ENCODE results near the gene FLYWCH2.

Gene FLYWCH2

GRCh38 chr16:2882650-2883457 is at the start of gene FLYWCH2:
TSS of gene FLYWCH2 (plus strand) at chr16:2883215. CDS start at chr16:2896450, 13,235 bp downstream.
- peak within 1 kb of the TSS; percentile 87 to 97 for H3K4me3 Mint-ChIP-seq
- H3K36me3 Mint-ChIP-seq: peaks cover 0 to 3% of the 10 kb centered on the region in 2 donors
- peaks cover 0 to 7% of the 10 kb centered on the region in 2 donors for H3K9me3 Mint-ChIP-seq
- DNase-seq: peak; percentile 100
- peaks cover 12 to 15% of the 10 kb centered on the region in 2 donors for H3K4me1 Mint-ChIP-seq
- ATAC-seq (replicated peaks): peak; percentile 92 to 94
- H3K27ac Mint-ChIP-seq: peak within 1 kb of the TSS; percentile 95
- peaks cover 0 to 11% of the 10 kb centered on the region in 2 donors for H3K27me3 Mint-ChIP-seq

- Mint-ChIP-seq H3K9me3 (no peaks in the 10 kb centered on the region), H3K4me1 (no peaks in the 10 kb centered on the region), H3K27me3 (peaks cover 54 to 64% of the 10 kb centered on the region in 2 donors), H3K27ac (no peak overlapping the region), H3K36me3 (no peaks in the 10 kb centered on the region), H3K4me3 (no peak overlapping the region)
- DNase-seq (no peak), ATAC-seq (replicated peaks) (no peak)
Measured at GRCh38 chr16:2833776-2834175, 49.2 kb upstream of the FLYWCH2 start.

- no peaks in the 10 kb centered on the region for H3K4me1 Mint-ChIP-seq
- no peak overlapping the region for H3K4me3 Mint-ChIP-seq
- peaks cover 54 to 66% of the 10 kb centered on the region in 2 donors for H3K27me3 Mint-ChIP-seq
- no peak for DNase-seq
- no peaks in the 10 kb centered on the region for H3K36me3 Mint-ChIP-seq
- ATAC-seq (replicated peaks): no peak
- no peak overlapping the region for H3K27ac Mint-ChIP-seq
- no peaks in the 10 kb centered on the region for H3K9me3 Mint-ChIP-seq
Measured at GRCh38 chr16:2834968-2835367, 48.0 kb upstream of the FLYWCH2 start.

- no peak overlapping the region for H3K4me3 Mint-ChIP-seq
- ATAC-seq (replicated peaks) (no peak), DNase-seq (no peak)
- no peaks in the 10 kb centered on the region for H3K9me3 Mint-ChIP-seq
- peaks cover 46 to 60% of the 10 kb centered on the region in 2 donors for H3K27me3 Mint-ChIP-seq
- no peaks in the 10 kb centered on the region for H3K36me3 Mint-ChIP-seq
- H3K27ac Mint-ChIP-seq: peak overlapping the region; percentile 22
- H3K4me1 Mint-ChIP-seq: no peaks in the 10 kb centered on the region
Measured at GRCh38 chr16:2835638-2836493, 47.1 kb upstream of the FLYWCH2 start.

- peaks cover 0 to 2% of the 10 kb centered on the region in 2 donors for H3K4me1 Mint-ChIP-seq
- no peaks in the 10 kb centered on the region for H3K36me3 Mint-ChIP-seq
- no peak overlapping the region for H3K4me3 Mint-ChIP-seq
- H3K9me3 Mint-ChIP-seq: no peaks in the 10 kb centered on the region
- peaks cover 38 to 51% of the 10 kb centered on the region in 2 donors for H3K27me3 Mint-ChIP-seq
- DNase-seq (no peak), ATAC-seq (replicated peaks) (no peak)
- no peak overlapping the region for H3K27ac Mint-ChIP-seq
Measured at GRCh38 chr16:2836646-2837508, 46.1 kb upstream of the FLYWCH2 start.

GRCh38 chr16:2838928-2839327 is 44.1 kb upstream of the FLYWCH2 start:
- DNase-seq (no peak), ATAC-seq (replicated peaks) (peak; percentile 67 to 80)
- peaks cover 3 to 4% of the 10 kb centered on the region in 2 donors for H3K36me3 Mint-ChIP-seq
- no peak overlapping the region for H3K4me3 Mint-ChIP-seq
- peaks cover 2 to 3% of the 10 kb centered on the region in 2 donors for H3K9me3 Mint-ChIP-seq
- H3K27ac Mint-ChIP-seq: no peak overlapping the region
- peaks cover 7 to 9% of the 10 kb centered on the region in 2 donors for H3K4me1 Mint-ChIP-seq
- peaks cover 27 to 44% of the 10 kb centered on the region in 2 donors for H3K27me3 Mint-ChIP-seq

GRCh38 chr16:2839650-2840450 is 43.2 kb upstream of the FLYWCH2 start:
- Mint-ChIP-seq H3K4me3 (no peak overlapping the region), H3K27ac (no peak overlapping the region), H3K27me3 (peaks cover 22 to 39% of the 10 kb centered on the region in 2 donors), H3K36me3 (peaks cover 3 to 4% of the 10 kb centered on the region in 2 donors), H3K9me3 (peaks cover 2 to 3% of the 10 kb centered on the region in 2 donors), H3K4me1 (peaks cover 7 to 9% of the 10 kb centered on the region in 2 donors)
- ATAC-seq (replicated peaks): no peak
- no peak for DNase-seq

- Mint-ChIP-seq H3K27ac (no peak overlapping the region), H3K9me3 (peaks cover 3% of the 10 kb centered on the region in 2 donors), H3K36me3 (peaks cover 3 to 4% of the 10 kb centered on the region in 2 donors), H3K27me3 (peaks cover 19 to 29% of the 10 kb centered on the region in 2 donors), H3K4me1 (peaks cover 7 to 9% of the 10 kb centered on the region in 2 donors), H3K4me3 (no peak overlapping the region)
- no peak for ATAC-seq (replicated peaks)
- no peak for DNase-seq
Measured at GRCh38 chr16:2840914-2841313, 42.1 kb upstream of the FLYWCH2 start.

- peak overlapping the region; percentile 71 for H3K27ac Mint-ChIP-seq
- ATAC-seq (replicated peaks) (peak in 1 of 2 donors; percentile 35), DNase-seq (no peak)
- H3K9me3 Mint-ChIP-seq: peaks cover 3% of the 10 kb centered on the region in 2 donors
- H3K4me1 Mint-ChIP-seq: peaks cover 7 to 9% of the 10 kb centered on the region in 2 donors
- peaks cover 21 to 29% of the 10 kb centered on the region in 2 donors for H3K27me3 Mint-ChIP-seq
- H3K36me3 Mint-ChIP-seq: peaks cover 3 to 4% of the 10 kb centered on the region in 2 donors
- H3K4me3 Mint-ChIP-seq: peak overlapping the region; percentile 69 to 83
Measured at GRCh38 chr16:2841606-2842339, 41.2 kb upstream of the FLYWCH2 start.

GRCh38 chr16:2842340-2843000 is 40.5 kb upstream of the FLYWCH2 start:
- H3K9me3 Mint-ChIP-seq: peaks cover 3% of the 10 kb centered on the region in 2 donors
- H3K27me3 Mint-ChIP-seq: peaks cover 19 to 29% of the 10 kb centered on the region in 2 donors
- H3K27ac Mint-ChIP-seq: peak overlapping the region; percentile 83
- H3K36me3 Mint-ChIP-seq: peaks cover 3 to 4% of the 10 kb centered on the region in 2 donors
- ATAC-seq (replicated peaks): peak; percentile 79 to 88
- peak; percentile 71 for DNase-seq
- H3K4me1 Mint-ChIP-seq: peaks cover 7 to 9% of the 10 kb centered on the region in 2 donors
- peak overlapping the region; percentile 69 to 83 for H3K4me3 Mint-ChIP-seq

GRCh38 chr16:2843526-2843925 is 39.5 kb upstream of the FLYWCH2 start:
- DNase-seq (no peak), ATAC-seq (replicated peaks) (no peak)
- H3K36me3 Mint-ChIP-seq: peaks cover 3 to 4% of the 10 kb centered on the region in 2 donors
- no peak overlapping the region for H3K4me3 Mint-ChIP-seq
- peaks cover 7 to 9% of the 10 kb centered on the region in 2 donors for H3K4me1 Mint-ChIP-seq
- H3K27ac Mint-ChIP-seq: no peak overlapping the region
- peaks cover 11 to 18% of the 10 kb centered on the region in 2 donors for H3K27me3 Mint-ChIP-seq
- peaks cover 3% of the 10 kb centered on the region in 2 donors for H3K9me3 Mint-ChIP-seq

- H3K27ac Mint-ChIP-seq: no peak overlapping the region
Measured at GRCh38 chr16:2845116-2845515, 37.9 kb upstream of the FLYWCH2 start.

More at GRCh38 chr16:2845116-2845515, 37.9 kb upstream of the FLYWCH2 start:
- Mint-ChIP-seq H3K4me1 (peaks cover 7 to 9% of the 10 kb centered on the region in 2 donors), H3K27me3 (peaks cover 23 to 29% of the 10 kb centered on the region in 2 donors), H3K9me3 (peaks cover 3% of the 10 kb centered on the region in 2 donors), H3K4me3 (no peak overlapping the region), H3K36me3 (peaks cover 3 to 4% of the 10 kb centered on the region in 2 donors)
- no peak for DNase-seq
- no peak for ATAC-seq (replicated peaks)

Data from stimulated activated naive B cell treated with anti-CD40 and anti-IgM and Interleukin-4, amounts not matched to agents 10 μg/mL and 1 μg/mL and 100 μg/mL, for 72 hours (primary cell).